GM12865 (cell line): Measurements from ENCODE around the gene GSDME.
A peak's percentile ranks its signal among the peaks of the same experiment; 100 is the strongest.

Experiments
- DNase-seq: peaks from one replicate; pipeline ENCODE4 v3.0.0; 2010; ENCODE audit warnings: low read depth
- H3K4me3 ChIP-seq: 2 replicates; pipeline ENCODE4 v1.5.1; 2011; ENCODE audit warnings: mild to moderate bottlenecking, low read depth, low read length, control low read depth
- TF ChIP-seq, protein P1 (sequence below): IDR thresholded peaks from 2 replicates; pipeline ENCODE4 v1.5.1; 2011; ENCODE audit warnings: low read length, control low read depth, low read depth, inconsistent platforms; ENCODE audit not compliant: insufficient read depth; ENCODE audit errors: missing control alignments

Gene GSDME

GRCh38 chr7:24729365-24730017 lies 27.8 kb downstream of the GSDME start:
- no peak overlapping the region for H3K4me3 ChIP-seq
- no peak for DNase-seq
- TF ChIP-seq, protein P1, sequence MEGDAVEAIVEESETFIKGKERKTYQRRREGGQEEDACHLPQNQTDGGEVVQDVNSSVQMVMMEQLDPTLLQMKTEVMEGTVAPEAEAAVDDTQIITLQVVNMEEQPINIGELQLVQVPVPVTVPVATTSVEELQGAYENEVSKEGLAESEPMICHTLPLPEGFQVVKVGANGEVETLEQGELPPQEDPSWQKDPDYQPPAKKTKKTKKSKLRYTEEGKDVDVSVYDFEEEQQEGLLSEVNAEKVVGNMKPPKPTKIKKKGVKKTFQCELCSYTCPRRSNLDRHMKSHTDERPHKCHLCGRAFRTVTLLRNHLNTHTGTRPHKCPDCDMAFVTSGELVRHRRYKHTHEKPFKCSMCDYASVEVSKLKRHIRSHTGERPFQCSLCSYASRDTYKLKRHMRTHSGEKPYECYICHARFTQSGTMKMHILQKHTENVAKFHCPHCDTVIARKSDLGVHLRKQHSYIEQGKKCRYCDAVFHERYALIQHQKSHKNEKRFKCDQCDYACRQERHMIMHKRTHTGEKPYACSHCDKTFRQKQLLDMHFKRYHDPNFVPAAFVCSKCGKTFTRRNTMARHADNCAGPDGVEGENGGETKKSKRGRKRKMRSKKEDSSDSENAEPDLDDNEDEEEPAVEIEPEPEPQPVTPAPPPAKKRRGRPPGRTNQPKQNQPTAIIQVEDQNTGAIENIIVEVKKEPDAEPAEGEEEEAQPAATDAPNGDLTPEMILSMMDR: no peak

- peak; percentile 48 for DNase-seq
- H3K4me3 ChIP-seq: no peak overlapping the region
- TF ChIP-seq, protein P1: no peak
Measured at GRCh38 chr7:24728503-24729364, 28.5 kb downstream of the GSDME start.

- H3K4me3 ChIP-seq: no peak overlapping the region
- no peak for DNase-seq
- TF ChIP-seq, protein P1: no peak
Measured at GRCh38 chr7:24728121-24728500, 29.2 kb downstream of the GSDME start.

DNA sequence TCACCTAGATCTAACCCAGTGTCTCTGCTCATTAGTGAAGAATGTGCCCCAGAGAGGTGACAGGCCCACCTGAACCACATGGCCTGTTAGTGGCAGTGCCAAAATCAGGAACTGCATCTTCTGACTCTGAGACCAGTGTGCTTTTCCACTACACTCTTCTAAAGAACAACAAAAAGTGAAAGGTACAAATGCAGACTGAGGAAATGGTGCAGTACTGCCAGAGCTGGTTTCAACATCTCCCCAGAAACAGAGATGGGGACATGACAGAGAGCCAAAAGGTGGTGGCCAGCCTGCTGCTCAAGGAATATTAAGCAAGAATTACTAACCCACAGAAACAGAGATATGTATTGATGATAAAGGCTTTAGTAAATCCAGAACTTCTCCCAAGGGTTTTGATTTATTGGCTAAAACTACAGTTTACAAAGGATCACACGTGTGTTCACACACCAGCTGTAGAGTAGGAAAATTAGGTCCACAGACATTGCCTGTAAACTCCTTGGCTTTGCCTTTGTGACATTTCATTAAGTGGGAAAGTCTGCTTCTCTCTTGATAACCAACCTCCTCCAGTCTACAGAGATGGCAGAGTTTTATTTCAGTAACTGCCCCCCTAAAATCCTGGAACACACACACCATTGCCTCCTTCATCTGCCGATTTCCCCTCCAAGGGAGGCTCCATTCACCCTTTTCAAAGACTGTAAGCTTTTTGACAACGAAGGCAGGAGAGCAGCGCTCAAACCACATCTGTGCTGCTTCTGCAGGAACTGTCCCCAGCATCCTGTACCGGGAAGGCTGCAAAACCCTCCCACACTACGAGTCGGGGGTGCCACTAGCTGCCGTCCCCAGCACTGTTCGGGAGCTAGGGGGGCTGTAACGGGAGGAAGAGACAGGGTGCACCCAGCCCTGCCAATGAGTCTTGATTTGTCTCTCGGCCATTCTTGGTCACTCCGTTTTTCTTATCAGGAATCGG lies 29.8 kb downstream of the GSDME start:
- peak; percentile 64 for DNase-seq
- H3K4me3 ChIP-seq: no peak overlapping the region
- TF ChIP-seq, protein P1: no peak

GRCh38 chr7:24725554-24726241 lies 31.6 kb downstream of the GSDME start:
- no peak for DNase-seq
- no peak overlapping the region for H3K4me3 ChIP-seq
- TF ChIP-seq, protein P1: no peak
